Esophagus squamous epithelium (tissue), 4 donors: Measurements from ENCODE around the gene RBM47.

ENCODE experiments used
- CTCF ChIP-seq, 6 experiments: fragments of 450-650 bp in 4 of 6; fragments of 200-600 bp in 2 of 6; sonication (generic) in 2 of 6; IDR thresholded peaks; one replicate each; pipeline ENCODE4 v1.5.1; 2016 to 2019; ENCODE audit warnings: antibody characterized with exemption in 6 of 6, mild to moderate bottlenecking in 4 of 6, moderate library complexity in 4 of 6
- POLR2A ChIP-seq, 4 donors: fragments of 450-650 bp; IDR thresholded peaks; one replicate each; pipeline ENCODE4 v1.6.1; 2017; ENCODE audit warnings: antibody characterized with exemption in 4 of 4, mild to moderate bottlenecking in 4 of 4, moderate library complexity in 3 of 4

- TF ChIP-seq CTCF (IDR thresholded peaks at IDR 0.05), result no peak
- no peak for TF ChIP-seq POLR2A (IDR thresholded peaks at IDR 0.05)
These were observed 233.5 kb downstream of the RBM47 start for GRCh38 chr4:40395908-40396793.
